Measurements from ENCODE around the gene ZNF442. TPM values are rescaled to one million over a fixed set of nuclear protein-coding genes. Genes with fewer than 3 reads are reported as not detected.

The ZNF442 gene
- total and polyA plus RNA-seq, 7 experiments from 2014 or later = 0.44 to 6.0 (median 1.1) TPM

GRCh38 chr19:12353375-12353774, 12.1 kb downstream of the ZNF442 start:
- Mint-ChIP-seq H3K4me1 (no peaks in the 10 kb centered on the region), H3K9me3 (peaks cover 15 to 89% (median 56%) of the 10 kb centered on the region in 11 donors), H3K36me3 (peaks cover 31 to 63% (median 56%) of the 10 kb centered on the region in 5 donors), H3K27ac (no peak overlapping the region), H3K4me3 (no peak overlapping the region), H3K27me3 (no peaks in the 10 kb centered on the region)
- Histone ChIP-seq H3K9me3 (ENCODE audit: control insufficient read depth in 2 of 3, low read length in 3 of 3) (peaks cover 9 to 59% (median 14%) of the 10 kb centered on the region in 3 experiments), H3K36me3 (ENCODE audit: control insufficient read depth in 2 of 3, insufficient read depth in 3 of 3, low read length in 3 of 3) (peaks cover 0 to 19% (median 0%) of the 10 kb centered on the region in 3 experiments), H3K27me3 (ENCODE audit: control insufficient read depth in 2 of 2, insufficient read depth in 2 of 2, low read length in 2 of 2) (no peaks in the 10 kb centered on the region), H3K27ac (ENCODE audit: low read depth, low read length) (no peak overlapping the region), H3K4me3 (ENCODE audit: low read length) (no peak overlapping the region), H3K4me1 (ENCODE audit: control insufficient read depth in 2 of 2, insufficient read depth in 2 of 2, low read length in 2 of 2) (no peaks in the 10 kb centered on the region)
- intact Hi-C loops (cut with micrococcal nuclease) = no loop called here
- ChIA-PET CTCF (no interaction called here), POLR2A (interaction anchor here (1.3 to 1.5 kb wide), 2 partner anchors 20 to 22 kb away, joined by 3 to 5 read pairs; partner anchors contain the start of gene ZNF563)
- ATAC-seq = no peak
- no peak for DNase-seq

DNA sequence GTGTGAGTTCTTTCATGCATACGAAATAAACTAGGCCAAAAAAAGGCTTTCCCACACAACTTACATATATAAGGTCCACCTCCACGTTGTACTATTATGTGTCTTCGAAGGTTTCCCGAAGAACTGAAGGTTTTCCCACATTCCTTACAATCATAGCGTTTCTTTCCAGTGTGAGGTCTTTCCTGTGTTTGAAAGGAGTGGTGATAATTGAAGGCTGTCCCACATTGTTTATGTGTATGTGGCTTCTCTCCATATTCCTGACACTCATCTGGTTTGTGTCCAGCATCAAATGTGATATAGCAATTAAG, 14.6 kb downstream of the ZNF442 start:
- CTCF ChIA-PET = no interaction called here
- H3K9me3 ChIP-seq (ENCODE audit: control insufficient read depth in 2 of 3, low read length in 3 of 3) = peaks cover 9 to 63% (median 14%) of the 10 kb centered on the region in 3 experiments
- POLR2A ChIA-PET = no interaction called here

GRCh38 chr19:12350185-12350889, 15.1 kb downstream of the ZNF442 start:
- H3K36me3 ChIP-seq (ENCODE audit: control insufficient read depth in 2 of 3, insufficient read depth in 3 of 3, low read length in 3 of 3) = peaks cover 0 to 19% (median 0%) of the 10 kb centered on the region in 3 experiments
- H3K27ac Mint-ChIP-seq = no peak overlapping the region
- no peaks in the 10 kb centered on the region for H3K4me1 ChIP-seq (ENCODE audit: control insufficient read depth in 2 of 2, insufficient read depth in 2 of 2, low read length in 2 of 2)
- H3K4me3 Mint-ChIP-seq = no peak overlapping the region
- ChIA-PET POLR2A (no interaction called here), CTCF (no interaction called here)
- ATAC-seq (no peak), DNase-seq (no peak)
- no peak overlapping the region for H3K27ac ChIP-seq (ENCODE audit: low read depth, low read length)
- H3K4me1 Mint-ChIP-seq = peaks cover 0 to 2% (median 0%) of the 10 kb centered on the region in 7 donors
- H3K9me3 ChIP-seq (ENCODE audit: control insufficient read depth in 2 of 3, low read length in 3 of 3) = peaks cover 9 to 61% (median 14%) of the 10 kb centered on the region in 3 experiments
- H3K27me3 ChIP-seq (ENCODE audit: control insufficient read depth in 2 of 2, insufficient read depth in 2 of 2, low read length in 2 of 2) = no peaks in the 10 kb centered on the region
- H3K27me3 Mint-ChIP-seq = no peaks in the 10 kb centered on the region
- peaks cover 30 to 58% (median 51%) of the 10 kb centered on the region in 5 donors for H3K36me3 Mint-ChIP-seq
- H3K4me3 ChIP-seq (ENCODE audit: low read length) = no peak overlapping the region
- H3K9me3 Mint-ChIP-seq = peaks cover 15 to 86% (median 59%) of the 10 kb centered on the region in 11 donors
- intact Hi-C loops (cut with micrococcal nuclease) = no loop called here

More for the DNA sequence above, 14.6 kb downstream of the ZNF442 start:
- Mint-ChIP-seq H3K4me1 (peaks cover 0 to 2% (median 0%) of the 10 kb centered on the region in 7 donors), H3K27me3 (no peaks in the 10 kb centered on the region), H3K4me3 (no peak overlapping the region), H3K36me3 (peaks cover 30 to 56% (median 51%) of the 10 kb centered on the region in 5 donors), H3K9me3 (peaks cover 15 to 84% (median 56%) of the 10 kb centered on the region in 11 donors), H3K27ac (no peak overlapping the region)
- Histone ChIP-seq H3K36me3 (ENCODE audit: control insufficient read depth in 2 of 3, insufficient read depth in 3 of 3, low read length in 3 of 3) (peaks cover 0 to 19% (median 0%) of the 10 kb centered on the region in 3 experiments), H3K4me3 (ENCODE audit: low read length) (no peak overlapping the region), H3K27me3 (ENCODE audit: control insufficient read depth in 2 of 2, insufficient read depth in 2 of 2, low read length in 2 of 2) (no peaks in the 10 kb centered on the region), H3K4me1 (ENCODE audit: control insufficient read depth in 2 of 2, insufficient read depth in 2 of 2, low read length in 2 of 2) (no peaks in the 10 kb centered on the region), H3K27ac (ENCODE audit: low read depth, low read length) (no peak overlapping the region)
- no peak for DNase-seq
- intact Hi-C loops (cut with micrococcal nuclease) = no loop called here
- no peak for ATAC-seq

- Mint-ChIP-seq H3K27ac (peak overlapping the region in 1 of 9 donors; percentile 36), H3K27me3 (no peaks in the 10 kb centered on the region), H3K36me3 (peaks cover 18 to 40% (median 28%) of the 10 kb centered on the region in 5 donors), H3K4me3 (no peak overlapping the region), H3K4me1 (peaks cover 0 to 2% (median 0%) of the 10 kb centered on the region in 7 donors), H3K9me3 (peaks cover 11 to 77% (median 43%) of the 10 kb centered on the region in 11 donors)
- Histone ChIP-seq H3K4me1 (ENCODE audit: control insufficient read depth in 2 of 2, insufficient read depth in 2 of 2, low read length in 2 of 2) (no peaks in the 10 kb centered on the region), H3K4me3 (ENCODE audit: low read length) (no peak overlapping the region), H3K27me3 (ENCODE audit: control insufficient read depth in 2 of 2, insufficient read depth in 2 of 2, low read length in 2 of 2) (no peaks in the 10 kb centered on the region), H3K9me3 (ENCODE audit: control insufficient read depth in 2 of 3, low read length in 3 of 3) (peaks cover 9 to 34% (median 11%) of the 10 kb centered on the region in 3 experiments), H3K27ac (ENCODE audit: low read depth, low read length) (no peak overlapping the region), H3K36me3 (ENCODE audit: control insufficient read depth in 2 of 3, insufficient read depth in 3 of 3, low read length in 3 of 3) (peaks cover 0 to 11% (median 0%) of the 10 kb centered on the region in 3 experiments)
- peak in 5 of 9 donors; percentile 19 to 52 (median 32) for DNase-seq
- CTCF ChIA-PET = interaction anchor here (0.6 to 1.0 kb wide), 3 partner anchors 58 to 788 kb away, joined by 3 read pairs; partner anchors contain the start of gene ELOF1
- ATAC-seq = peak; percentile 68
- POLR2A ChIA-PET = no interaction called here
- intact Hi-C loops (cut with micrococcal nuclease) = loop anchor here in 1 of 2 donors (1.0 to 10.0 kb wide), 3 partner anchors 145 to 292 kb away; partner anchors contain the start of genes ZNF20 and ZNF878
These were observed 18.6 kb downstream of the ZNF442 start for GRCh38 chr19:12346896-12347295.

- no peaks in the 10 kb centered on the region for H3K36me3 ChIP-seq (ENCODE audit: control insufficient read depth in 2 of 3, insufficient read depth in 3 of 3, low read length in 3 of 3)
- Mint-ChIP-seq H3K4me1 (peaks cover 0 to 2% (median 0%) of the 10 kb centered on the region in 7 donors), H3K27me3 (no peaks in the 10 kb centered on the region), H3K27ac (no peak overlapping the region), H3K4me3 (no peak overlapping the region), H3K36me3 (peaks cover 9 to 33% (median 13%) of the 10 kb centered on the region in 5 donors), H3K9me3 (peaks cover 3 to 69% (median 36%) of the 10 kb centered on the region in 11 donors)
- POLR2A ChIA-PET = interaction anchor here (1.2 kb wide), 1 partner anchor 12 kb away, joined by 6 read pairs; the partner anchor contains the start of gene ZNF563
- no peak overlapping the region for H3K4me3 ChIP-seq (ENCODE audit: low read length)
- intact Hi-C loops (cut with micrococcal nuclease) = loop anchor here in 1 of 2 donors (10.0 kb wide), 1 partner anchor 290 kb away; the partner anchor contains the start of gene ZNF878
- H3K4me1 ChIP-seq (ENCODE audit: control insufficient read depth in 2 of 2, insufficient read depth in 2 of 2, low read length in 2 of 2) = no peaks in the 10 kb centered on the region
- no peak overlapping the region for H3K27ac ChIP-seq (ENCODE audit: low read depth, low read length)
- no peaks in the 10 kb centered on the region for H3K27me3 ChIP-seq (ENCODE audit: control insufficient read depth in 2 of 2, insufficient read depth in 2 of 2, low read length in 2 of 2)
- ATAC-seq (no peak), DNase-seq (no peak)
- CTCF ChIA-PET = interaction anchor here (0.9 kb wide), 1 partner anchor 161 kb away, joined by 3 read pairs; no protein-coding TSS in a partner anchor
- H3K9me3 ChIP-seq (ENCODE audit: control insufficient read depth in 2 of 3, low read length in 3 of 3) = peaks cover 6 to 19% (median 7%) of the 10 kb centered on the region in 3 experiments
These were observed 20.3 kb downstream of the ZNF442 start for GRCh38 chr19:12345197-12345596.

Measured in naive thymus-derived CD4-positive, alpha-beta T cell (primary cell).